Measurements from ENCODE around the gene CLHC1.

DNA sequence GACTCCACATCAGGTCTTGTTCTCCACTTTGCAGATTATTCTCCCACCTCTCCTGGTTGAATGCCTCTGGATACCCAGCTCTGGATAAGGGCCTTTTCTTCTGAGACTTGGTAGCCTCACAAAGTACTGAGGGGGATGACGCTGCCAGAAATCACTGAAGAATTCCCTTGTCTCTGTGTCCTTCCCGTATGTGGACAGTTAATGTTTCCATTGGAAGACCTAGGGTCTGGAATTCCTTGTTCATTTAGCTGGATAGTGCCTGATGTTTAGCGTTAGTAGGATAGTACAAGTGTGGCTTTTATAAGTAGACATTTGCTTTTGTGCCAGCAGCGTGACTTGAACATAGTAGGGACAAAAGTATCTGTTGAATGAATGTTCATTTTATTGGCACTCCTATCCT, 76.9 kb downstream of the CLHC1 start:
- TF ChIP-seq, protein P1, sequence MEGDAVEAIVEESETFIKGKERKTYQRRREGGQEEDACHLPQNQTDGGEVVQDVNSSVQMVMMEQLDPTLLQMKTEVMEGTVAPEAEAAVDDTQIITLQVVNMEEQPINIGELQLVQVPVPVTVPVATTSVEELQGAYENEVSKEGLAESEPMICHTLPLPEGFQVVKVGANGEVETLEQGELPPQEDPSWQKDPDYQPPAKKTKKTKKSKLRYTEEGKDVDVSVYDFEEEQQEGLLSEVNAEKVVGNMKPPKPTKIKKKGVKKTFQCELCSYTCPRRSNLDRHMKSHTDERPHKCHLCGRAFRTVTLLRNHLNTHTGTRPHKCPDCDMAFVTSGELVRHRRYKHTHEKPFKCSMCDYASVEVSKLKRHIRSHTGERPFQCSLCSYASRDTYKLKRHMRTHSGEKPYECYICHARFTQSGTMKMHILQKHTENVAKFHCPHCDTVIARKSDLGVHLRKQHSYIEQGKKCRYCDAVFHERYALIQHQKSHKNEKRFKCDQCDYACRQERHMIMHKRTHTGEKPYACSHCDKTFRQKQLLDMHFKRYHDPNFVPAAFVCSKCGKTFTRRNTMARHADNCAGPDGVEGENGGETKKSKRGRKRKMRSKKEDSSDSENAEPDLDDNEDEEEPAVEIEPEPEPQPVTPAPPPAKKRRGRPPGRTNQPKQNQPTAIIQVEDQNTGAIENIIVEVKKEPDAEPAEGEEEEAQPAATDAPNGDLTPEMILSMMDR (IDR thresholded peaks at IDR 0.05) = no peak
- TF ChIP-seq POLR2A (IDR thresholded peaks at IDR 0.05; ENCODE audit: low read depth) (no peak), EP300 (IDR thresholded peaks at IDR 0.05) (no peak)
